Endothelial cell (in vitro differentiated cells): ENCODE data around the gene ADAMTSL1. TPM values are rescaled to one million over a fixed set of nuclear protein-coding genes. Genes with fewer than 3 reads are reported as not detected.

ENCODE experiments used
- DNase-seq: peaks from one replicate; pipeline ENCODE4 v3.0.0; 2021; ENCODE audit warnings: low spot score
- H3K27ac Mint-ChIP-seq: one replicate; pipeline ENCODE4 v1.8.0; 2021; ENCODE audit warnings: mixed read lengths, inconsistent platforms; ENCODE audit not compliant: unreplicated experiment
- H3K27me3 Mint-ChIP-seq: one replicate; pipeline ENCODE4 v1.8.0; 2021; ENCODE audit warnings: mild to moderate bottlenecking, moderate library complexity, mixed read lengths, inconsistent platforms; ENCODE audit not compliant: unreplicated experiment
- H3K36me3 Mint-ChIP-seq: one replicate; pipeline ENCODE4 v1.8.0; 2021; ENCODE audit warnings: mild to moderate bottlenecking, low read depth, mixed read lengths, inconsistent platforms; ENCODE audit not compliant: unreplicated experiment
- H3K4me1 Mint-ChIP-seq: one replicate; pipeline ENCODE4 v1.8.0; 2021; ENCODE audit warnings: mild to moderate bottlenecking, mixed read lengths, inconsistent platforms; ENCODE audit not compliant: unreplicated experiment
- H3K4me3 Mint-ChIP-seq: one replicate; pipeline ENCODE4 v1.8.0; 2021; ENCODE audit warnings: mild to moderate bottlenecking, mixed read lengths, inconsistent platforms; ENCODE audit not compliant: unreplicated experiment
- H3K9me3 Mint-ChIP-seq: one replicate; pipeline ENCODE4 v1.8.0; 2021; ENCODE audit warnings: mixed read lengths, inconsistent platforms; ENCODE audit not compliant: unreplicated experiment
- total RNA-seq: library from RNA; stranded (reverse); fragmentation: NEBNext Ultra II Directional; extraction: Animal tissue kit (Norgen Biotek cat#: 25700); gene quantifications from one replicate; pipeline ENCODE4 v1.2.1, GENCODE V29; 2021; ENCODE audit not compliant: unreplicated experiment
- TF ChIP-seq, protein P1 (sequence below): fragments of 200-600 bp; sonication (generic); IDR thresholded peaks from one replicate; pipeline ENCODE4 v1.5.0; 2021; ENCODE audit warnings: antibody characterized with exemption; ENCODE audit not compliant: unreplicated experiment

ADAMTSL1 gene
- total RNA-seq, 1 donor from 2014 or later: 18.2 TPM

DNA sequence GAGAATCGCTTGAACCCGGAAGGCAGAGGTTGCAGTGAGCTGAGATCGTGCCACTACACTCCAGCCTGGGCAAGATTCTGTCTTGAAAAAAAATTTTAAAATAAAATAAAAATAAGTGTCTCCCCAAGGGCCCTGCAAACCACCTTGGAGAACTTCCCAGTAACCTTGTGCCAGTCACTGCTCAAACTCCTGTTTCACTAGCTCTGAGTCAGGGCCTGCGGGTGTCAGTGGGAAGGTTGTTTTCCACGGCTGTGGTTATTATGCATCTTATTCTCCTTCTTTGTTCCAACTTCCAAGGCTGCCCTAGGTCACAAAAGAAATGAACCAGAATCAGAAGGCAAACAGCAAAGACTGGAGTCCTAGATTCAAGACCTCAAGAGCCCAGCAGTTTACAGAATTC lies 246.7 kb downstream of the ADAMTSL1 start:
- no peak for DNase-seq
- TF ChIP-seq, protein P1, sequence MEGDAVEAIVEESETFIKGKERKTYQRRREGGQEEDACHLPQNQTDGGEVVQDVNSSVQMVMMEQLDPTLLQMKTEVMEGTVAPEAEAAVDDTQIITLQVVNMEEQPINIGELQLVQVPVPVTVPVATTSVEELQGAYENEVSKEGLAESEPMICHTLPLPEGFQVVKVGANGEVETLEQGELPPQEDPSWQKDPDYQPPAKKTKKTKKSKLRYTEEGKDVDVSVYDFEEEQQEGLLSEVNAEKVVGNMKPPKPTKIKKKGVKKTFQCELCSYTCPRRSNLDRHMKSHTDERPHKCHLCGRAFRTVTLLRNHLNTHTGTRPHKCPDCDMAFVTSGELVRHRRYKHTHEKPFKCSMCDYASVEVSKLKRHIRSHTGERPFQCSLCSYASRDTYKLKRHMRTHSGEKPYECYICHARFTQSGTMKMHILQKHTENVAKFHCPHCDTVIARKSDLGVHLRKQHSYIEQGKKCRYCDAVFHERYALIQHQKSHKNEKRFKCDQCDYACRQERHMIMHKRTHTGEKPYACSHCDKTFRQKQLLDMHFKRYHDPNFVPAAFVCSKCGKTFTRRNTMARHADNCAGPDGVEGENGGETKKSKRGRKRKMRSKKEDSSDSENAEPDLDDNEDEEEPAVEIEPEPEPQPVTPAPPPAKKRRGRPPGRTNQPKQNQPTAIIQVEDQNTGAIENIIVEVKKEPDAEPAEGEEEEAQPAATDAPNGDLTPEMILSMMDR: no peak
- Mint-ChIP-seq H3K27ac (no peak overlapping the region), H3K36me3 (no peaks in the 10 kb centered on the region), H3K4me1 (no peaks in the 10 kb centered on the region), H3K9me3 (no peaks in the 10 kb centered on the region), H3K4me3 (no peak overlapping the region), H3K27me3 (peaks cover 4% of the 10 kb centered on the region)

DNA sequence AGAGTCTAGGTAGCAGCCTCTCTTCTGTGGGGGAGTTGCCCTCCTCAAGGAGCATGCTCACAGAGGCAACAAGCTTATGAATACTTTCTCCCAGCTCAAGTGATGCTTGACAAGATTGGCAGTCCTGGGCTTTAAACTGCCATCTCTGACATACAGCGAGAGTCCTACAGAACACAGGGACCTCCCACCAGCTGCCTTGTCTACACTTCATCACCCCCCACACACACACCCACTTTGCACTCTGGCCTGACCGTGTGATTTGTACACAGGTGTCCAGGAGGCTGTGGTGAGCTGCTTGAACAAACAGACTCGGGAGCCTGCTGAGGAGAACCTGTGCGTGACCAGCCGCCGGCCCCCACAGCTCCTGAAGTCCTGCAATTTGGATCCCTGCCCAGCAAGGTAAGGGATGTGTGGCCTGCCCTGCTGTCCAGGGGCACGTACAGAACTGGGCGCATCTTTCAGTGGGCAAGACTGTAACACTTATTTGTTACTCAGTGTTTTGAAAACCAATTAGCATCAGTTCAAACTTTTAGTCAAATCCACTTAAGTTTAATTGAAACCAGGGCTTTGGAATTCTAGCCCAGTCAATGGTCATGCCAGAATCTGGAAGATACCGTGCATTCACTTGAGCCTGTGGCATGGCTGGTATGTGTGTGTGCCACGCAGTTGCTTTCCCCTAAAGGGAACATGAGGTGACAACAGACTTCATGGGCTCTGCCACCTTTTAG lies 247.5 kb downstream of the ADAMTSL1 start:
- Mint-ChIP-seq H3K27me3 (peaks cover 4% of the 10 kb centered on the region), H3K9me3 (no peaks in the 10 kb centered on the region), H3K4me3 (no peak overlapping the region), H3K36me3 (no peaks in the 10 kb centered on the region), H3K27ac (no peak overlapping the region), H3K4me1 (no peaks in the 10 kb centered on the region)
- TF ChIP-seq, protein P1: no peak
- DNase-seq: no peak

- no peak for DNase-seq
- Mint-ChIP-seq H3K4me3 (no peak overlapping the region), H3K36me3 (no peaks in the 10 kb centered on the region), H3K27ac (no peak overlapping the region), H3K4me1 (no peaks in the 10 kb centered on the region), H3K9me3 (no peaks in the 10 kb centered on the region), H3K27me3 (peaks cover 4% of the 10 kb centered on the region)
- TF ChIP-seq, protein P1: no peak
Observed at GRCh38 chr9:18721995-18722310, 248.0 kb downstream of the ADAMTSL1 start.

DNA sequence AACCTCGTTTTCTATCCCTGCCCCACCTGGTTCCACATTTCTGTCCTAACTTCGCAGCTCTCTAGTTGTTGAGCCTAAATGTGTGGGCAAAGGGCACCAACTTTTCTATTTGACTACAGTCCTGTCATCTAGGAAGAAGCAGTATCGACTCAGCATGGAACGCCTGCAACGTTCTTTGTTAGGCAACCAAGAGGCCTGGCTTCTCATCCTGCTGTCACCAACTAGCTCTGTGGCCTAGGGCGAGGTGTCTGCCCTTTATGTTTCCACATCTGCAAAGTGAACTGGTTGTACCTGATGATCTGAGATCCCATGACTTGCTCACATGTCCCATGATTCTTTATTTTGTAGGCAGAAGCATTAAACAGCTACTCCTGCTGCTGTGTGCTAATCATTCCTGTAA lies 248.9 kb downstream of the ADAMTSL1 start:
- peaks cover 4% of the 10 kb centered on the region for H3K27me3 Mint-ChIP-seq
- H3K4me1 Mint-ChIP-seq: no peaks in the 10 kb centered on the region
- no peak overlapping the region for H3K4me3 Mint-ChIP-seq
- DNase-seq: no peak
- TF ChIP-seq, protein P1: no peak
- H3K9me3 Mint-ChIP-seq: no peaks in the 10 kb centered on the region
- H3K36me3 Mint-ChIP-seq: no peaks in the 10 kb centered on the region
- no peak overlapping the region for H3K27ac Mint-ChIP-seq

DNA sequence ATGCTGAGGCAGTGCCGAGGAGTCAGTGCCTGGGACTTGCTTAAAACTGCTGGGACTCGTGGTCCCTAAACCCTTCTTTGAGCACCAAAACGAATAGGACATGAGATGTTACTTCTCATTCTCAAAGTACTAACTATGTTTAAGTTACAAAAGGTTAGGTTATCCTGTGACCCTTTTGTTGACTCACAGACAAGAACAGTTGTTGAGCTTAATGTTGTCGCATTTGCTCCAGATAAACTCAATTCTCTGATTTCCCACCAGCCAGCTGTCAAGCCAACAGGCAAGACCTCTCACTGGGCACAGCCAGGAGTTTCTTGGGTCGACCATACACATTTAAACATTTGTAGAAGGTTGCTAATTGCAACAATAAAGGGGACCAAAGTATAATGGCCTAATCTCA lies 249.4 kb downstream of the ADAMTSL1 start:
- no peaks in the 10 kb centered on the region for H3K36me3 Mint-ChIP-seq
- peaks cover 4% of the 10 kb centered on the region for H3K27me3 Mint-ChIP-seq
- DNase-seq: no peak
- no peaks in the 10 kb centered on the region for H3K4me1 Mint-ChIP-seq
- H3K4me3 Mint-ChIP-seq: no peak overlapping the region
- H3K27ac Mint-ChIP-seq: no peak overlapping the region
- H3K9me3 Mint-ChIP-seq: no peaks in the 10 kb centered on the region
- TF ChIP-seq, protein P1: no peak
